Measurements from ENCODE around the gene PPP2R2B.
"Not testable (repeated sequence)": the region's sequence is repeated elsewhere in the genome, so short reads cannot be mapped to it uniquely, and the experiment has no call there.

Gene PPP2R2B

DNA sequence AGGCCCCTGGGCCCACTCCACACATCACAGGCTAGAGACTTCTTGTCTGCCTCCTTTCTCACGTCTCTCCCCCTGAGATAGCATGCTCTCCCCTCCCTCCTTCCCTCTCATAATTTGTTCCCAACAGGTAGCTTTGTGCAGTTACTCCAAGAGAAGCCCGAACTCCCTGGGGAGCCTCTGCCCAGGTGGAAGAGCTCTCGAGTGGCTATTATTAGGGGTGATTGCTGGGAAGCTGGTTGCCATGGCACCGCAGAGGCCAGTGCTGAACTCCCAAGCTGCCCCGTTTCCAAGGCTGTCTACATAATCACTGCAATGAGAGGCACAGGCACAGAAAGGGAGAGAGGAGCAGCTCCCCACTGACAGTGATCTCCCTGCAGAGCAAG lies 257.9 kb downstream of the PPP2R2B start:
- no peak overlapping the region for H3K27ac Mint-ChIP-seq
- no peaks in the 10 kb centered on the region for H3K27me3 Mint-ChIP-seq
- H3K4me3 Mint-ChIP-seq, result no peak overlapping the region
- H3K9me3 Mint-ChIP-seq (ENCODE audit: low read depth), result peaks cover 9% of the 10 kb centered on the region
- H3K4me1 Mint-ChIP-seq (ENCODE audit: low read depth), result no peaks in the 10 kb centered on the region
- no peaks in the 10 kb centered on the region for H3K36me3 Mint-ChIP-seq

DNA sequence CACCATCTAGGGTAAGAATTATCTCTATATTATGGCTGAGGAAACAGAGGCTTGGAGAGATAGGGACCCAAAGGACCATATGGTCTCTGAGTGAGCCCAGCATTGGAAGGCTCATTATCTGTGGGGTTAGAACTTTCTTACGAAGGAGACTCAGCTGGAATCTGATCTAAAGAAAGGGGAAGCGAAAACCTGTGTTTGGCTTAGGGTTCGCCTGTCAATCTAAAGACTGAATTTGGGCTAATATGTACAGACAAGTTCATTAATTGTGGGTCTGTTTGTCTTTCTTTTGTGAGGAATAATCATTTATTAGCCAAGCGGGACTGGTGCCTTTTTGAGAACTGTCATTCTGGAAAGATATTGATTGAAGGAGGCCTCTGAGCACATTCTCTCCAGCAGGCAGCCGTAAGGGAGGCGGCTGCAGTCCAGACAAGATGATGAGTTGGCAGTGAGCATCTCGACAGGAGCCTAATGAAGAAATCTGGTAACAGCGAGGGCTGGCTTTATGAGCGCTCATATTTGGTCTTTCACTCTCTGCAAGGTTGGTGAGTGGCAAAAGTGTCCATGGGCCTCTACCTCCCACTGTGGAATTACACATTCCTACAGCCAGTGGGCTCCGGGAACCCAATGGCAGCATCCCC lies 258.4 kb downstream of the PPP2R2B start:
- Mint-ChIP-seq H3K27me3 (no peaks in the 10 kb centered on the region), H3K4me3 (no peak overlapping the region), H3K36me3 (no peaks in the 10 kb centered on the region), H3K27ac (no peak overlapping the region), H3K9me3 (ENCODE audit: low read depth) (peaks cover 9% of the 10 kb centered on the region), H3K4me1 (ENCODE audit: low read depth) (no peaks in the 10 kb centered on the region)

DNA sequence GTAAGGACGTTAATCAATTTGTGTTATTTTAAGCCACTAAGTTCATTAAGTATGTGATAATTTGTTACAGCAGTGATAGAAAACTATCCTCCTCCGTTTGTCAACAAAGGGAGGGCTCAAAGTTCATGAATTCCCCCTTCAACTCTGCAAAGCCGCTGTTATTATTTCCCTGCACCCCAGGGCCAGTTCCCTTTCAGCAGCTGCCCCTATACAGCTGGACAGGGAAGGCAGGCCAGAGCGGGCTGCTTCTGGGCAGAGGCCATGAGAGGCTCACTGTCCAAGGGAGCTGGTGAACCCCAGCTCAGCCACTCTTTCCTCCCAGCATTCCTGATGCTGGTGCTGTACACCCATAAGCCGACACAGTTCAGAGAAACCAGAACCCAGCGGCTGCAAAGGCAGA lies 260.1 kb downstream of the PPP2R2B start:
- Mint-ChIP-seq H3K27me3 (no peaks in the 10 kb centered on the region), H3K4me3 (no peak overlapping the region), H3K9me3 (ENCODE audit: low read depth) (peaks cover 9% of the 10 kb centered on the region), H3K27ac (no peak overlapping the region), H3K36me3 (no peaks in the 10 kb centered on the region), H3K4me1 (ENCODE audit: low read depth) (no peaks in the 10 kb centered on the region)

DNA sequence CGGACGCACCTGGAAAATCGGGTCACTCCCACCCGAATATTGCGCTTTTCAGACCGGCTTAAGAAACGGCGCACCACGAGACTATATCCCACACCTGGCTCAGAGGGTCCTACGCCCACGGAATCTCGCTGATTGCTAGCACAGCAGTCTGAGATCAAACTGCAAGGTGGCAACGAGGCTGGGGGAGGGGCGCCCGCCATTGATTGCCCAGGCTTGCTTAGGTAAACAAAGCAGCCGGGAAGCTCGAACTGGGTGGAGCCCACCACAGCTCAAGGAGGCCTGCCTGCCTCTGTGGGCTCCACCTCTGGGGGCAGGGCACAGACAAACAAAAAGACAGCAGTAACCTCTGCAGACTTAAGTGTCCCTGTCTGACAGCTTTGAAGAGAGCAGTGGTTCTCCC lies 268.8 kb downstream of the PPP2R2B start:
- Mint-ChIP-seq H3K27me3 (peaks cover 21% of the 10 kb centered on the region), H3K9me3 (ENCODE audit: low read depth) (peaks cover 10% of the 10 kb centered on the region)
- not testable (repeated sequence) for H3K36me3 Mint-ChIP-seq; H3K27ac Mint-ChIP-seq; H3K4me3 Mint-ChIP-seq; H3K4me1 Mint-ChIP-seq (ENCODE audit: low read depth)

DNA sequence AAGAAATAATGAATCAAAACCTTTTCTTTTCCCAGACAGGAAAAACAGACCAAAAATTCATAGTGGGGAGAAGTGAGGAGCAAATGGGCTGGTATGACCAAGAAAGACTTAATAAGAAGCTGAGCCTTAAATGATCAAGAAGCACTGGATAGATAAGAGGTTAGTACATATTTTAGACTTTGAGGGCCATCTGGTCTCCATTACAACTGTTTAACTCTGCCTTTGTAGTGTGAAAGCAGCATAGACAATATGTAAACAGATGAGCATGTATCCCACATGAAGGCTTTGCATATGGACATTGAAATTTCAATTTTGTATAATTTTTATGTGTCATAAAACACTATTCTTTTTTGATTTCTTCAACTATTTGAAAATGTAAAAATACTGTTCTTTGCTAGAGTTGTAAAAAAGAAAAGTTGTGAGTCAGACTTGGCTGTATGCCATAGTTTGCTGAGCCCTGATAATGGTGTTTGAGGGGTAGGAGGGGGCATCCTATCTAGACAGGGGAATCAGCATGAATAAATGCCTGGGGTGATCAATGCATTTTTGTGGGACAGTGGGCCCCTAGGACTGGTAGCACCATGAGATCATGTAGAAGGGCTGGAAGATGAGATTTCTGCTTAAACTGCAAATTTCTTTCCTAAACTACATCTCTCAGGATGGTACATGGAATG lies 270.8 kb downstream of the PPP2R2B start:
- Mint-ChIP-seq H3K9me3 (ENCODE audit: low read depth) (peaks cover 10% of the 10 kb centered on the region), H3K27me3 (peaks cover 23% of the 10 kb centered on the region), H3K27ac (no peak overlapping the region), H3K36me3 (no peaks in the 10 kb centered on the region), H3K4me3 (no peak overlapping the region), H3K4me1 (ENCODE audit: low read depth) (no peaks in the 10 kb centered on the region)

DNA sequence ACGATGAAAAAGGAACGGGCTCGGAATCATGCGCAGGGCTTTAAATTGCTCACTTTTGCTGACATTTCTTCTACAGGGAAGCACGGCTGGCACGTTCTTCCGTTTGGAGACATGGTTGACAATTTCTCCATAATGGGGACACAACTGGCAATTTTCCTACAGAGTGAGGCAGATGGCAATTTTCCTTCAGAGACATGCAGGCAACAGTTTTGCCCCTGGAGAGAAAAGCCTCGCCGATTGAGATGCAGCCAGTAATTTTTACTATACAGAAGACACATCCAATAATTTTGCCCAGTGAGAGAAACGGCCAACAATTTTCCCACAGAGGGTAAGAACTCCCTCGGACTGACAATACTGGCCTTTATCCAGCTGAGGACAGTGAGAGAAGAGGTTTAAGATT lies 271.7 kb downstream of the PPP2R2B start:
- Mint-ChIP-seq H3K27ac (no peak overlapping the region), H3K4me3 (no peak overlapping the region), H3K9me3 (ENCODE audit: low read depth) (peaks cover 10% of the 10 kb centered on the region), H3K36me3 (no peaks in the 10 kb centered on the region), H3K27me3 (peaks cover 23% of the 10 kb centered on the region), H3K4me1 (ENCODE audit: low read depth) (no peaks in the 10 kb centered on the region)

DNA sequence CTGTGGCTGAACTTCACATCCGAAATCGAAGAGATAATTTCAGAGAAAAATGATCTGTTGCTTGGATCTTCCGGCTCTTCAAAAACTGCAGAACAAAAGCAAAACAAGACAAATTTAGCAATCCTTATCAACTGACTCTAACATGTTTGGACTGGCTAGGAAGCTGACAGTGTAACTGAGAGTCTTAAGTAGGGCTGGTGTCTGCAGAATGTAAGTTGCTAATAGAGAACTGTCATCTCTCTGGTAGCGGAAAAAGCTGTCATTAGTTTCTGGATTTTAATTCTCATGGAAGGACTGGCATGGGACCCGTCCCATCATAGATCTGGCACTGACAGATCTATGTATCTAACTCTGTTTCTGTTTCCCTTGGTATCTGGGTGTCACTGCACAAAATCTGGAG lies 278.2 kb downstream of the PPP2R2B start:
- H3K27me3 Mint-ChIP-seq, result peaks cover 4% of the 10 kb centered on the region
- H3K4me1 Mint-ChIP-seq (ENCODE audit: low read depth), result no peaks in the 10 kb centered on the region
- no peaks in the 10 kb centered on the region for H3K9me3 Mint-ChIP-seq (ENCODE audit: low read depth)
- no peaks in the 10 kb centered on the region for H3K36me3 Mint-ChIP-seq
- no peak overlapping the region for H3K4me3 Mint-ChIP-seq
- H3K27ac Mint-ChIP-seq, result no peak overlapping the region

DNA sequence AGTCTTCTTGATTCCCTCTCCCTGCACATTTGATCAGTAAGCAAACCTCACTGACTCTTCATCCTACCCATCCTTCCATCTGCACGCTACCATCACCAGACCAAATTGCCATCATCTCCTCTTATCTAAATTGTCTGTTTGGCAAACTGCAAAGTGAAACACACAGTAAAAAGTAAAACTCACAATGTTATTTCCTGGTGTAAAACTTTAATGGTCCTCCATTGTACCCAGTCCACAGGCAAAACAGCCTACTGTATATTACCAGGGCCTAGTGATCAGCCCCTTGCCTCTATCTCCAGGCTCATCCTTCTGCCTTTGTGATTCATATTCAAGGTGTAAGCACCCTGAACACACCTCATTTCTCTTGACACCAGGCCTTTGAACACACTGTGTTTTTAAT lies 279.3 kb downstream of the PPP2R2B start:
- Mint-ChIP-seq H3K9me3 (ENCODE audit: low read depth) (no peaks in the 10 kb centered on the region), H3K27ac (no peak overlapping the region), H3K4me3 (no peak overlapping the region), H3K4me1 (ENCODE audit: low read depth) (no peaks in the 10 kb centered on the region), H3K27me3 (peaks cover 2% of the 10 kb centered on the region), H3K36me3 (no peaks in the 10 kb centered on the region)

DNA sequence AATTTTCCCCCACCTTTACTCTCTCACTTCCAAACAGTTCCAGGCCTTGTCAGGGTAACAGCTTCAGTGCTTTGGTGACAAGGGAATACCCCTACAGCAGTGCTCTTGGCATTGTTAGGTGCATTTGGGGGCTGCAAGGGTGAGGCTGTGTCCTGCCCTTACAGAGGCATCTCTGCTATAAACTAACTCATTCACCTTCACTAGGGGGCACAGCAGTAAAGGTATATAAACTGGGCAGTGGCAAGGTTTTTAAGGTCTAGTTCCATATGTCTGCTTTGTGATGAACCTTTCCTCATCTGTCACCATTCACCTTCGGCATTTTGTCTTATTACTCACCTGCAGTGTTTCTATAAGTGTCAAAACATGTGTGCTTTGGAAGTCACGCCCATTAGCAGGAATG lies 283.5 kb downstream of the PPP2R2B start:
- no peaks in the 10 kb centered on the region for H3K9me3 Mint-ChIP-seq (ENCODE audit: low read depth)
- H3K4me1 Mint-ChIP-seq (ENCODE audit: low read depth), result no peaks in the 10 kb centered on the region
- no peak overlapping the region for H3K27ac Mint-ChIP-seq
- H3K36me3 Mint-ChIP-seq, result no peaks in the 10 kb centered on the region
- no peaks in the 10 kb centered on the region for H3K27me3 Mint-ChIP-seq
- H3K4me3 Mint-ChIP-seq, result no peak overlapping the region

DNA sequence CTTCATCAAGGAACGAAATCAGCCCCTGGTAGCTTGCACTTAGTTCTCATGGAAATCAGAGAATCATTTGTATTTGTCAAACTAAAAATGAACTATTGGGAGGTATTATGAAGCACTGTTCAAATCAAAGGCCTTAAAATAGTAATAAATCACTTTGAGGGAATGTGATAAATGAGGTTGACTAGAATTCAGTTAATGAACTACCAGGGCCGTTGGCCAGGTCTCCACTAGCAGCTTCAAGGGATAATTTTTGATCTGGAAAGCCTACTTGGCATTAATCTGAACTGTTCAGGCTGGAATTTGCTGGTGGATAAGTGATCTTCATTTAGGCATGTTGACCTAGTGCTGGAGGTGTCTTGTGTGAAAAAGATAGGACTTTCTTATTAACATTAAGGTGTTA lies 286.2 kb downstream of the PPP2R2B start:
- Mint-ChIP-seq H3K27ac (no peak overlapping the region), H3K9me3 (ENCODE audit: low read depth) (no peaks in the 10 kb centered on the region), H3K4me3 (no peak overlapping the region), H3K36me3 (no peaks in the 10 kb centered on the region), H3K27me3 (no peaks in the 10 kb centered on the region), H3K4me1 (ENCODE audit: low read depth) (no peaks in the 10 kb centered on the region)

DNA sequence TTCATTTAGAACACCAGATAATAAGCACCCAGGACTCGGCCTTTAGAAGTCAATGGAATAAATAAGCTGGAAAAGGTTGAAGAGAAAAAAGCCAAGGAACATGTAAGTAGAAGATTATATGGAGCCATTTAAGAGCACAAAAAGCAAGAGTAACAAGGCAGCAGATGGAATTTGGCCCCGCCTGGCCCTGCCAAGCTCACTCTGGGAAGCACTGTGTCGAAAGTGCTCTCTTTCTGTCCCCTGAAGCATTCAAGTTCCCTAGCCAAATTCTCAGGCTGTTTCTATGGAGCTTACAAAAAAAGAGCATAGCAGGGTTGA lies 289.6 kb downstream of the PPP2R2B start:
- Mint-ChIP-seq H3K4me3 (no peak overlapping the region), H3K9me3 (ENCODE audit: low read depth) (no peaks in the 10 kb centered on the region), H3K27ac (no peak overlapping the region), H3K36me3 (no peaks in the 10 kb centered on the region), H3K4me1 (ENCODE audit: low read depth) (no peaks in the 10 kb centered on the region), H3K27me3 (peaks cover 1% of the 10 kb centered on the region)

DNA sequence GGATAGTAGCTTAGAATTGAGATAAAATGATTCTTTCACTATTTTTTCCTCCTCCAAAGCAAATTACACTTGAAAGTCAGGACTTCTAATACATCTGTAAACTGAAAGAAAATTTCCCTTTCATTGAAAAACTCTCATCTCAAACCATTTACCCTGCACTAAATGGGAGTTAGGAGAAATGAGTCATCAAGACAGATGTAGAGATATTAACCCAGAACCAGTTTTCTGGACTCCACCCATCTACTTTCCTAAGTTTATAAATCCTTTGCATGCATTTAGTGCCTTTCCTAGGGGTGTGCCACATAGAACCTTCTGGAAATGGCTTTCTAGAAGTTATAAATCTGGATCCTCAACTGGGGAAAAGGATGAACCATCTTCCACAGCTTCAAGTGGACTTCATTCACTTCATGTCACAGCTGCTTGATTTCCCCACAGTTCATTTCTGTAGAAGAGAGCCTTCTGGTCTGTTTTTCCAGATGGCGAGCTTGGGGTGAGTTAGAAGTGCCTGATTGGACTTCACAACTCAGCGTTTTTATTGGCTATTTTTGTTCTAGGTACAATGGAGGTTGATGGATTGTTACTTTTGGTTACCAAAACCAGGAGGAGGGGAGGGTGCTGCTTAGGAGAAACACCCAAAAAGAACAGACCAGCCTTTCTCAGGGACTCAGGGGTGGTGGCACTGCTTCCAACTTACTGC lies 290.1 kb downstream of the PPP2R2B start:
- H3K27me3 Mint-ChIP-seq, result peaks cover 4% of the 10 kb centered on the region
- H3K27ac Mint-ChIP-seq, result no peak overlapping the region
- H3K9me3 Mint-ChIP-seq (ENCODE audit: low read depth), result no peaks in the 10 kb centered on the region
- no peaks in the 10 kb centered on the region for H3K36me3 Mint-ChIP-seq
- no peaks in the 10 kb centered on the region for H3K4me1 Mint-ChIP-seq (ENCODE audit: low read depth)
- H3K4me3 Mint-ChIP-seq, result no peak overlapping the region

DNA sequence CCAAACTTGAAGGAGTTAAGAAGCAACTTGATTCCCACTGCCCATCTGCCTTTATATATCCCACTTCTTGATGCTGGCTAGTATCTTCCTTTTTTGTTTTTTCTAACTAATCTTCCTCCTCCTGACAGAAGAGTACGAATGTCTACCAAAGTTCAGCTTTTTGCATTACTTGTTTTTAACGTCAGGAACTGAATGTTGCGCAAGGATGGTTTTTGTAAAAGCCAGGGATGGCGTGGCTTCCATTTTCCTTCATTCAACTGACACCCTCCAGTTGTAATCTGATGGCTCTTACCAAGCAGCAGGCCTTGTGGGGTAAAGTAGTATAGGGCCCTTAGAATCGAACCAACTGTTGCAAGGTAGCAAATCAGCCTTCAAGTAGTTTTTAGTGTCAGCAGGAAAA lies 291.8 kb downstream of the PPP2R2B start:
- no peaks in the 10 kb centered on the region for H3K9me3 Mint-ChIP-seq (ENCODE audit: low read depth)
- no peak overlapping the region for H3K4me3 Mint-ChIP-seq

DNA sequence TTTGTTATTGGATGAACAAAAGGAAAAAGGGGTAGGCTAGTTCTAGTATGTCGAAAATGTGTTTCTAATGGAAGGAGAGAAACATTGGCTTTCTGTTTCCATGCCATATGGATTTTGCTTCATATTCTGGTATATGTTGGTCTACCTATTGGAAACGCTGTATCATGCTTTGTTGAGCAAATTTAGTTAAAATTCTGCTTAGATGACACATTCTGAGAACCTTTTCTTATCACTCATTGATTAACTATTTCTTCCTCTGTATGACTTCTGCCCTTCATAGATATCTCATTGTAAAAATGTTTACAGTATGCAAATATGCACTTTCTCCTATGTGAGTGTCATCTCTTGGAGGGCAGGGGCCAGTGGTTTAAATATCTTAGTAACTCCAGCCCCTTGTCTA lies 293.8 kb downstream of the PPP2R2B start:
- no peaks in the 10 kb centered on the region for H3K36me3 Mint-ChIP-seq
- H3K27ac Mint-ChIP-seq, result no peak overlapping the region
- no peak overlapping the region for H3K4me3 Mint-ChIP-seq
- H3K4me1 Mint-ChIP-seq (ENCODE audit: low read depth), result no peaks in the 10 kb centered on the region
- H3K27me3 Mint-ChIP-seq, result peaks cover 9% of the 10 kb centered on the region
- H3K9me3 Mint-ChIP-seq (ENCODE audit: low read depth), result no peaks in the 10 kb centered on the region

More for the DNA sequence above, 291.8 kb downstream of the PPP2R2B start:
- H3K27me3 Mint-ChIP-seq, result peaks cover 9% of the 10 kb centered on the region
- H3K4me1 Mint-ChIP-seq (ENCODE audit: low read depth), result no peaks in the 10 kb centered on the region
- no peaks in the 10 kb centered on the region for H3K36me3 Mint-ChIP-seq
- H3K27ac Mint-ChIP-seq, result no peak overlapping the region

DNA sequence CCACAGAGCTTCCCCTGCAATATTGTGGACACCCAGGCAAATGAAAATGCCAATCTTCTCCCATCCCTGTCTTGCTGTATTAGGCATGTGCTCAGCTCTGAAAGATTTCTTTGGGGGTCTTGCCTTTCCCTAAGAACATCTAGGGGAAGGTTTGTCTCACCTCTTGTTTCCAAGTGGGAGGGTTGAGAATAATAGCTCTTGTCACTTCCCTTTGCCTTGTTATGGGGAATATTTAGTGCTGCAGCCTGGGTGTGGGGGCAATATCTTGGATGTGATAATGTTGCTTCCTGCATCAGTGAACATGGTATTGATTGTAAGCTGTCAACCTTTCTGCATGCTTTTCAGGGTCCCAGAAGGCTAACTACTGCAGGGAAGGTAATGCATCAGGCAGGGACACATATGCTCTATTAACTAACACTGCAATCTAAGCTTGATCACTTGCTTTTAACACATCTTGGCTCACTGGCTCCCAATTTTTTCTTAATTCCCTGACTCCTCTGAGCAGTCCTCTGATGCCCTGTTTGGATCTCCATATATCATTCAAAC lies 296.4 kb downstream of the PPP2R2B start:
- no peaks in the 10 kb centered on the region for H3K36me3 Mint-ChIP-seq
- no peak overlapping the region for H3K4me3 Mint-ChIP-seq
- H3K27ac Mint-ChIP-seq, result no peak overlapping the region
- H3K9me3 Mint-ChIP-seq (ENCODE audit: low read depth), result no peaks in the 10 kb centered on the region
- H3K4me1 Mint-ChIP-seq (ENCODE audit: low read depth), result no peaks in the 10 kb centered on the region
- H3K27me3 Mint-ChIP-seq, result peaks cover 9% of the 10 kb centered on the region
